Neutrophil (primary cell): ENCODE measurements around the gene POLDIP3.

Source experiments
- H3K27ac ChIP-seq: fragments of 200-600 bp; sonication (generic); 2 replicates; pipeline ENCODE4 v1.5.1; 2016; ENCODE audit warnings: mild to moderate bottlenecking, moderate library complexity
- H3K27me3 ChIP-seq: fragments of 200-600 bp; sonication (generic); 2 replicates; pipeline ENCODE4 v1.6.0; 2016; ENCODE audit warnings: mild to moderate bottlenecking
- H3K36me3 ChIP-seq: fragments of 200-600 bp; sonication (generic); 2 replicates; pipeline ENCODE4 v1.5.1; 2017
- H3K4me1 ChIP-seq, 2 experiments: fragments of 200-600 bp in 1 of 2; sonication (generic) in 1 of 2; 1 replicate in 1 of 2; 2 replicates in 1 of 2; pipeline versions ENCODE4 v1.5.1 to v1.6.1; 2013 to 2016; ENCODE audit warnings: low read depth in 1 of 2, low read length in 1 of 2, mild to moderate bottlenecking in 1 of 2, moderate library complexity in 1 of 2; ENCODE audit not compliant: control insufficient read depth in 1 of 2, insufficient read depth in 1 of 2
- H3K4me3 ChIP-seq, 2 experiments: fragments of 200-600 bp in 1 of 2; sonication (generic) in 1 of 2; 1 replicate in 1 of 2; 2 replicates in 1 of 2; pipeline ENCODE4 v1.5.1; 2013 to 2016; ENCODE audit warnings: low read depth in 1 of 2, low read length in 1 of 2, mild to moderate bottlenecking in 1 of 2, moderate library complexity in 1 of 2
- H3K9me3 ChIP-seq: fragments of 200-600 bp; sonication (generic); 2 replicates; pipeline ENCODE4 v1.5.1; 2016
- CTCF ChIP-seq: fragments of 200-600 bp; sonication (generic); IDR thresholded peaks from 2 replicates; pipeline ENCODE4 v1.5.1; 2016; ENCODE audit warnings: antibody characterized with exemption

POLDIP3 gene

GRCh38 chr22:42613872-42614301 is 796 bp downstream of the POLDIP3 start:
- Histone ChIP-seq H3K4me3 (peak overlapping the region; percentile 78 to 80), H3K9me3 (no peaks in the 10 kb centered on the region), H3K36me3 (peaks cover 20% of the 10 kb centered on the region), H3K4me1 (peaks cover 46 to 52% of the 10 kb centered on the region in 2 experiments), H3K27me3 (no peaks in the 10 kb centered on the region), H3K27ac (peak overlapping the region; percentile 99)
- no peak for TF ChIP-seq CTCF

GRCh38 chr22:42612336-42612735 is 2.3 kb downstream of the POLDIP3 start:
- peaks cover 46 to 52% of the 10 kb centered on the region in 2 experiments for H3K4me1 ChIP-seq
- TF ChIP-seq CTCF, result no peak
- no peaks in the 10 kb centered on the region for H3K9me3 ChIP-seq
- no peaks in the 10 kb centered on the region for H3K27me3 ChIP-seq
- H3K36me3 ChIP-seq, result peaks cover 28% of the 10 kb centered on the region
- peak overlapping the region; percentile 99 for H3K27ac ChIP-seq
- H3K4me3 ChIP-seq, result peak overlapping the region in 1 of 2 experiments; percentile 80

- Histone ChIP-seq H3K4me3 (no peak overlapping the region), H3K27me3 (no peaks in the 10 kb centered on the region), H3K27ac (no peak overlapping the region), H3K36me3 (peaks cover 37% of the 10 kb centered on the region), H3K9me3 (no peaks in the 10 kb centered on the region), H3K4me1 (peaks cover 42 to 49% of the 10 kb centered on the region in 2 experiments)
- TF ChIP-seq CTCF, result no peak
Measured at GRCh38 chr22:42611051-42611450, 3.6 kb downstream of the POLDIP3 start.

GRCh38 chr22:42610186-42610585 is 4.5 kb downstream of the POLDIP3 start:
- H3K27me3 ChIP-seq, result no peaks in the 10 kb centered on the region
- H3K4me3 ChIP-seq, result no peak overlapping the region
- H3K9me3 ChIP-seq, result no peaks in the 10 kb centered on the region
- H3K27ac ChIP-seq, result peak overlapping the region; percentile 50
- peaks cover 35 to 41% of the 10 kb centered on the region in 2 experiments for H3K4me1 ChIP-seq
- TF ChIP-seq CTCF, result no peak
- peaks cover 44% of the 10 kb centered on the region for H3K36me3 ChIP-seq

GRCh38 chr22:42608823-42609361 is 5.8 kb downstream of the POLDIP3 start:
- Histone ChIP-seq H3K4me3 (no peak overlapping the region), H3K4me1 (peaks cover 31 to 35% of the 10 kb centered on the region in 2 experiments), H3K36me3 (peaks cover 51% of the 10 kb centered on the region), H3K9me3 (no peaks in the 10 kb centered on the region), H3K27me3 (no peaks in the 10 kb centered on the region), H3K27ac (no peak overlapping the region)
- TF ChIP-seq CTCF, result no peak
